ENCODE results near the gene PRDM16. TPM values are rescaled to one million over a fixed set of nuclear protein-coding genes. Genes with fewer than 3 reads are reported as not detected.

The PRDM16 gene
- polyA plus RNA-seq, 1 donor from 2014 or later, result 0.21 TPM

DNA sequence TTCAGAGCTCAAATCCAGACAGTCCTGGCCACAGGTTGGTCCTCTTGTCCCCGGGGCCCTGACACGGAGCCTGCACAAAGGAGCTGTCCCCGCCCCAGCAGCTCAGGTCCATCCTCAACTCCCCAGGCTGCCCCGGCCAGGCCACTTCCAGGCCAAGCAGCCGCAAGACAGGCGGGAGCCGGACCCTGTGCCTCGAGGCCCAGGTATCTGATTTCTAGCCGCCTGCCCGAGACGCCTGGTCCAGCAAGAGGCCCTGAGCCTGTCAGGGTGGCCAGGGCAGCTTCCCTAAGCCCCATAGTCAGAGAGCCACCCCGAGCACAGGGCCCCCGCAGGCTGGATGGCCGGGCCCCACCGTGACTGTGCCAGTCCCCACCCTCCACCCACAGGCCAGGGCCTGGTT lies 165.3 kb downstream of the PRDM16 start:
- no peaks in the 10 kb centered on the region for H3K27me3 ChIP-seq (ENCODE audit: insufficient read depth, low read depth, low read length)
- TF ChIP-seq EZH2 (IDR thresholded peaks at IDR 0.05; ENCODE audit: borderline replicate concordance, insufficient read depth, low read length, poor library complexity, severe bottlenecking) (no peak), EP300 (conservative IDR thresholded peaks at IDR 0.05; ENCODE audit: poor library complexity, severe bottlenecking) (no peak), POLR2AphosphoS5 (IDR thresholded peaks at IDR 0.05) (no peak), SMC3 (conservative IDR thresholded peaks at IDR 0.05; ENCODE audit: poor library complexity) (no peak), TAF1 (IDR thresholded peaks at IDR 0.05; ENCODE audit: low read depth) (no peak), MXI1 (conservative IDR thresholded peaks at IDR 0.05; ENCODE audit: poor library complexity, severe bottlenecking) (no peak), RAD21 (conservative IDR thresholded peaks at IDR 0.05) (no peak)
- TF ChIP-seq, protein P1, sequence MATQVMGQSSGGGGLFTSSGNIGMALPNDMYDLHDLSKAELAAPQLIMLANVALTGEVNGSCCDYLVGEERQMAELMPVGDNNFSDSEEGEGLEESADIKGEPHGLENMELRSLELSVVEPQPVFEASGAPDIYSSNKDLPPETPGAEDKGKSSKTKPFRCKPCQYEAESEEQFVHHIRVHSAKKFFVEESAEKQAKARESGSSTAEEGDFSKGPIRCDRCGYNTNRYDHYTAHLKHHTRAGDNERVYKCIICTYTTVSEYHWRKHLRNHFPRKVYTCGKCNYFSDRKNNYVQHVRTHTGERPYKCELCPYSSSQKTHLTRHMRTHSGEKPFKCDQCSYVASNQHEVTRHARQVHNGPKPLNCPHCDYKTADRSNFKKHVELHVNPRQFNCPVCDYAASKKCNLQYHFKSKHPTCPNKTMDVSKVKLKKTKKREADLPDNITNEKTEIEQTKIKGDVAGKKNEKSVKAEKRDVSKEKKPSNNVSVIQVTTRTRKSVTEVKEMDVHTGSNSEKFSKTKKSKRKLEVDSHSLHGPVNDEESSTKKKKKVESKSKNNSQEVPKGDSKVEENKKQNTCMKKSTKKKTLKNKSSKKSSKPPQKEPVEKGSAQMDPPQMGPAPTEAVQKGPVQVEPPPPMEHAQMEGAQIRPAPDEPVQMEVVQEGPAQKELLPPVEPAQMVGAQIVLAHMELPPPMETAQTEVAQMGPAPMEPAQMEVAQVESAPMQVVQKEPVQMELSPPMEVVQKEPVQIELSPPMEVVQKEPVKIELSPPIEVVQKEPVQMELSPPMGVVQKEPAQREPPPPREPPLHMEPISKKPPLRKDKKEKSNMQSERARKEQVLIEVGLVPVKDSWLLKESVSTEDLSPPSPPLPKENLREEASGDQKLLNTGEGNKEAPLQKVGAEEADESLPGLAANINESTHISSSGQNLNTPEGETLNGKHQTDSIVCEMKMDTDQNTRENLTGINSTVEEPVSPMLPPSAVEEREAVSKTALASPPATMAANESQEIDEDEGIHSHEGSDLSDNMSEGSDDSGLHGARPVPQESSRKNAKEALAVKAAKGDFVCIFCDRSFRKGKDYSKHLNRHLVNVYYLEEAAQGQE (IDR thresholded peaks at IDR 0.05; ENCODE audit: borderline replicate concordance), result no peak
- TF ChIP-seq, protein P2, sequence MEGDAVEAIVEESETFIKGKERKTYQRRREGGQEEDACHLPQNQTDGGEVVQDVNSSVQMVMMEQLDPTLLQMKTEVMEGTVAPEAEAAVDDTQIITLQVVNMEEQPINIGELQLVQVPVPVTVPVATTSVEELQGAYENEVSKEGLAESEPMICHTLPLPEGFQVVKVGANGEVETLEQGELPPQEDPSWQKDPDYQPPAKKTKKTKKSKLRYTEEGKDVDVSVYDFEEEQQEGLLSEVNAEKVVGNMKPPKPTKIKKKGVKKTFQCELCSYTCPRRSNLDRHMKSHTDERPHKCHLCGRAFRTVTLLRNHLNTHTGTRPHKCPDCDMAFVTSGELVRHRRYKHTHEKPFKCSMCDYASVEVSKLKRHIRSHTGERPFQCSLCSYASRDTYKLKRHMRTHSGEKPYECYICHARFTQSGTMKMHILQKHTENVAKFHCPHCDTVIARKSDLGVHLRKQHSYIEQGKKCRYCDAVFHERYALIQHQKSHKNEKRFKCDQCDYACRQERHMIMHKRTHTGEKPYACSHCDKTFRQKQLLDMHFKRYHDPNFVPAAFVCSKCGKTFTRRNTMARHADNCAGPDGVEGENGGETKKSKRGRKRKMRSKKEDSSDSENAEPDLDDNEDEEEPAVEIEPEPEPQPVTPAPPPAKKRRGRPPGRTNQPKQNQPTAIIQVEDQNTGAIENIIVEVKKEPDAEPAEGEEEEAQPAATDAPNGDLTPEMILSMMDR (IDR thresholded peaks at IDR 0.05; ENCODE audit: poor library complexity, severe bottlenecking), result no peak
- no peaks in the 10 kb centered on the region for H3K36me3 ChIP-seq (ENCODE audit: insufficient read depth, low read length)
- H3F3A ChIP-seq (ENCODE audit: insufficient read depth, low read length, poor library complexity, severe bottlenecking), result no peaks in the 10 kb centered on the region
- H3K9me2 ChIP-seq (ENCODE audit: insufficient read depth, low read length), result no peaks in the 10 kb centered on the region
- H3K9ac ChIP-seq (ENCODE audit: low read length), result no peak overlapping the region
- H3K79me2 ChIP-seq (replicated peaks; ENCODE audit: insufficient read depth, low read length), result no peaks in the 10 kb centered on the region
- H3K27ac ChIP-seq (ENCODE audit: low read length), result no peak overlapping the region
- no peaks in the 10 kb centered on the region for H3K9me3 ChIP-seq (ENCODE audit: low read length)
- H3K4me3 ChIP-seq (ENCODE audit: low read length), result no peak overlapping the region
- H4K20me1 ChIP-seq (ENCODE audit: insufficient read depth), result no peaks in the 10 kb centered on the region
- H3K4me2 ChIP-seq (ENCODE audit: low read length), result no peak overlapping the region
- H2AFZ ChIP-seq (ENCODE audit: low read depth, low read length), result no peak overlapping the region

DNA sequence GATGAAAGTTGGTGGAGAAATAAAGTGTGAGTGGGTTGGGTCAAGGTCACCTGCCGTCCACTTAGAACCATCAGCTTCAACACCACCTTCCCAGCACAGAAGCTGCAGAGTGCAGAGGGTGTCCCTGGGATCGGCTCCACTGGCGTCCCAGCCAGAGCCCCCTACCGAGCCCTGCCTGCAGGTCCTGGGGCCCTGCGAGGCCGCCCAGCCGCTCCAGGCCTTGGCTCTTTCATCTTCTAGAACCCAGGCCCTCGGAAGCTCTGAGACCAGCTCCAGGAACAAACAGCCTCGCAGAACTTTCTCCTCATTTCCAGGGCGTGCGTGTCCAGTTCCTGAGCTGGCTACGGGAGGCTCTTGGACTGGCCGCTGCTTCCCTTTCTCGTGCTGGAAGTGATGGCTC lies 166.0 kb downstream of the PRDM16 start:
- H3K9me3 ChIP-seq (ENCODE audit: low read length), result no peaks in the 10 kb centered on the region
- no peaks in the 10 kb centered on the region for H3F3A ChIP-seq (ENCODE audit: insufficient read depth, low read length, poor library complexity, severe bottlenecking)
- no peak overlapping the region for H2AFZ ChIP-seq (ENCODE audit: low read depth, low read length)
- H3K9me2 ChIP-seq (ENCODE audit: insufficient read depth, low read length), result no peaks in the 10 kb centered on the region
- no peaks in the 10 kb centered on the region for H4K20me1 ChIP-seq (ENCODE audit: insufficient read depth)
- H3K27me3 ChIP-seq (ENCODE audit: insufficient read depth, low read depth, low read length), result no peaks in the 10 kb centered on the region
- no peak for TF ChIP-seq POLR2AphosphoS5 (IDR thresholded peaks at IDR 0.05)
- no peak for TF ChIP-seq MXI1 (conservative IDR thresholded peaks at IDR 0.05; ENCODE audit: poor library complexity, severe bottlenecking)
- TF ChIP-seq TAF1 (IDR thresholded peaks at IDR 0.05; ENCODE audit: low read depth), result no peak
- TF ChIP-seq, protein P1 (IDR thresholded peaks at IDR 0.05; ENCODE audit: borderline replicate concordance), result no peak
- no peak for TF ChIP-seq EP300 (conservative IDR thresholded peaks at IDR 0.05; ENCODE audit: poor library complexity, severe bottlenecking)
- no peak for TF ChIP-seq RAD21 (conservative IDR thresholded peaks at IDR 0.05)
- no peak for TF ChIP-seq EZH2 (IDR thresholded peaks at IDR 0.05; ENCODE audit: borderline replicate concordance, insufficient read depth, low read length, poor library complexity, severe bottlenecking)
- TF ChIP-seq SMC3 (conservative IDR thresholded peaks at IDR 0.05; ENCODE audit: poor library complexity), result no peak
- TF ChIP-seq, protein P2 (IDR thresholded peaks at IDR 0.05; ENCODE audit: poor library complexity, severe bottlenecking), result no peak
- no peak overlapping the region for H3K27ac ChIP-seq (ENCODE audit: low read length)
- H3K79me2 ChIP-seq (replicated peaks; ENCODE audit: insufficient read depth, low read length), result no peaks in the 10 kb centered on the region
- no peaks in the 10 kb centered on the region for H3K36me3 ChIP-seq (ENCODE audit: insufficient read depth, low read length)
- no peak overlapping the region for H3K4me3 ChIP-seq (ENCODE audit: low read length)
- no peak overlapping the region for H3K9ac ChIP-seq (ENCODE audit: low read length)
- H3K4me2 ChIP-seq (ENCODE audit: low read length), result no peak overlapping the region

Data from neural cell (in vitro differentiated cells).